GM23338 (cell line): ENCODE data around the gene CLTRN. TPM values are rescaled to one million over a fixed set of nuclear protein-coding genes. Genes with fewer than 3 reads are reported as not detected.

Source experiments
- ATAC-seq: fragments of 200-7000 bp; cut with Tn5 transposase; 3 replicates; pipeline ENCODE4 v1.9.1; 2020
- DNase-seq: peaks from one replicate; pipeline ENCODE4 v3.0.0-alpha.2; 2015; ENCODE audit warnings: low spot score
- H2AFZ ChIP-seq: fragments of 200-600 bp; sonication (generic); 2 replicates; pipeline ENCODE4 v1.8.0; 2016; ENCODE audit warnings: antibody characterized with exemption, mild to moderate bottlenecking, moderate library complexity
- H3F3A ChIP-seq: fragments of 200-600 bp; sonication (generic); replicated peaks from 2 replicates; pipeline ENCODE4 v1.8.0; 2017; ENCODE audit warnings: antibody characterized with exemption, mixed run types, low read depth
- H3K27ac ChIP-seq: fragments of 200-600 bp; sonication (generic); 2 replicates; pipeline ENCODE4 v1.6.1; 2016; ENCODE audit warnings: low read depth
- H3K27me3 ChIP-seq: fragments of 200-600 bp; sonication (generic); 2 replicates; pipeline ENCODE4 v1.8.0; 2016; ENCODE audit warnings: mild to moderate bottlenecking, mixed run types, moderate library complexity; ENCODE audit not compliant: insufficient read depth
- H3K36me3 ChIP-seq: fragments of 200-600 bp; sonication (generic); 2 replicates; pipeline ENCODE4 v1.8.0; 2016; ENCODE audit warnings: mild to moderate bottlenecking; ENCODE audit not compliant: insufficient read depth
- H3K4me1 ChIP-seq: fragments of 200-600 bp; sonication (generic); 2 replicates; pipeline ENCODE4 v1.8.0; 2016; ENCODE audit warnings: mild to moderate bottlenecking, moderate library complexity; ENCODE audit not compliant: insufficient read depth
- H3K4me2 ChIP-seq: fragments of 200-600 bp; sonication (generic); 2 replicates; pipeline ENCODE4 v1.7.1; 2017; ENCODE audit warnings: mixed run types
- H3K4me3 ChIP-seq: fragments of 200-600 bp; sonication (generic); 2 replicates; pipeline ENCODE4 v1.6.1; 2016; ENCODE audit warnings: mixed run types
- H3K79me2 ChIP-seq: fragments of 200-600 bp; sonication (generic); replicated peaks from 2 replicates; pipeline ENCODE4 v1.8.0; 2017; ENCODE audit warnings: mild to moderate bottlenecking; ENCODE audit not compliant: insufficient read depth
- H3K9me2 ChIP-seq: fragments of 200-600 bp; sonication (generic); 2 replicates; pipeline ENCODE4 v1.8.0; 2017; ENCODE audit not compliant: insufficient read depth
- H4K20me1 ChIP-seq: fragments of 200-600 bp; sonication (generic); replicated peaks from 2 replicates; pipeline ENCODE4 v1.8.0; 2017; ENCODE audit warnings: mild to moderate bottlenecking; ENCODE audit not compliant: insufficient read depth
- H3K27ac Mint-ChIP-seq: 2 replicates; pipeline ENCODE4 v1.8.0; 2020; ENCODE audit warnings: inconsistent platforms, mild to moderate bottlenecking, moderate library complexity, mixed read lengths
- H3K27me3 Mint-ChIP-seq: 3 replicates; pipeline ENCODE4 v1.8.0; 2022; ENCODE audit warnings: low read depth, mild to moderate bottlenecking, moderate library complexity, mixed read lengths, inconsistent platforms; ENCODE audit not compliant: insufficient read depth, poor library complexity
- H3K36me3 Mint-ChIP-seq: 3 replicates; pipeline ENCODE4 v1.8.0; 2021; ENCODE audit warnings: low read depth, mild to moderate bottlenecking, inconsistent platforms, moderate library complexity, mixed read lengths
- H3K4me1 Mint-ChIP-seq: 3 replicates; pipeline ENCODE4 v1.8.0; 2020; ENCODE audit warnings: mild to moderate bottlenecking, inconsistent platforms, mixed read lengths
- H3K4me3 Mint-ChIP-seq: 3 replicates; pipeline ENCODE4 v1.8.0; 2021; ENCODE audit warnings: moderate library complexity, mild to moderate bottlenecking, inconsistent platforms, mixed read lengths
- H3K9me3 Mint-ChIP-seq: 3 replicates; pipeline ENCODE4 v1.8.0; 2020; ENCODE audit warnings: moderate library complexity, mild to moderate bottlenecking, inconsistent platforms, mixed read lengths
- CREB1 ChIP-seq: fragments of 250-450 bp; sonication (Bioruptor Pico); IDR thresholded peaks from 2 replicates; pipeline ENCODE4 v1.5.0; 2020; ENCODE audit warnings: low read depth, mild to moderate bottlenecking, moderate library complexity
- ETS1 ChIP-seq: IDR thresholded peaks from 2 replicates; pipeline ENCODE4 v1.6.1; 2016; ENCODE audit warnings: antibody characterized with exemption
- EZH2 ChIP-seq: fragments of 200-600 bp; sonication (generic); IDR thresholded peaks from one replicate; pipeline ENCODE4 v1.8.0; 2017; ENCODE audit warnings: antibody characterized with exemption, mild to moderate bottlenecking, low read depth; ENCODE audit not compliant: unreplicated experiment
- EZH2phosphoT487 ChIP-seq: fragments of 200-600 bp; sonication (generic); IDR thresholded peaks from one replicate; pipeline ENCODE4 v1.8.1; 2018; ENCODE audit warnings: antibody characterized with exemption; ENCODE audit not compliant: unreplicated experiment
- JUNB ChIP-seq: IDR thresholded peaks from one replicate; pipeline ENCODE4 v1.6.1; 2016; ENCODE audit warnings: antibody characterized with exemption; ENCODE audit not compliant: unreplicated experiment
- NANOG ChIP-seq: IDR thresholded peaks from 2 replicates; pipeline ENCODE4 v1.6.1; 2016; ENCODE audit warnings: antibody characterized with exemption, borderline replicate concordance
- POLR2AphosphoS5 ChIP-seq: IDR thresholded peaks from 2 replicates; pipeline ENCODE4 v1.6.1; 2016; ENCODE audit warnings: antibody characterized with exemption, low read depth
- REST ChIP-seq: IDR thresholded peaks from one replicate; pipeline ENCODE4 v1.6.1; 2018; ENCODE audit warnings: antibody characterized with exemption; ENCODE audit not compliant: unreplicated experiment
- STAT1 ChIP-seq: IDR thresholded peaks from one replicate; pipeline ENCODE4 v1.6.1; 2016; ENCODE audit warnings: antibody characterized with exemption; ENCODE audit not compliant: unreplicated experiment
- ZNF114 ChIP-seq: fragments of 250-450 bp; sonication (Bioruptor Pico); IDR thresholded peaks from 2 replicates; pipeline ENCODE4 v1.5.0; 2020; ENCODE audit warnings: mild to moderate bottlenecking, moderate library complexity
- ZNF331 ChIP-seq: fragments of 250-450 bp; sonication (Bioruptor Pico); IDR thresholded peaks from 2 replicates; pipeline ENCODE4 v1.5.0; 2020; ENCODE audit warnings: low read depth, mild to moderate bottlenecking, moderate library complexity
- ZNF462 ChIP-seq: fragments of 250-450 bp; sonication (Bioruptor Pico); IDR thresholded peaks from 2 replicates; pipeline ENCODE4 v1.5.0; 2020; ENCODE audit warnings: mild to moderate bottlenecking, moderate library complexity
- polyA plus RNA-seq: library from polyadenylated mRNA; unstranded; fragments of >200 nt; fragmentation: Nextera tagmentation; extraction: Ambion mirVana; gene quantifications from 2 replicates; pipeline ENCODE4 v1.2.1, GENCODE V29; 2016
- total RNA-seq: library from RNA; depleted of rRNA; stranded (reverse); fragments of >200 nt; shearing (Covaris generic); gene quantifications from 2 replicates; pipeline ENCODE4 v1.2.3, GENCODE V29; 2014
- TF ChIP-seq, protein P1 (sequence below), 2 experiments: fragments of 200-600 bp in 1 of 2; sonication (generic) in 1 of 2; conservative IDR thresholded peaks; 2 replicates each; pipeline versions ENCODE4 v1.5.1 to v1.6.1; 2016 to 2017; ENCODE audit warnings: antibody characterized with exemption in 2 of 2, low read depth in 2 of 2, mild to moderate bottlenecking in 2 of 2, moderate library complexity in 1 of 2

Gene CLTRN
- total and polyA plus RNA-seq, 2 experiments from 2014 or later = 1.7 to 2.7 TPM

DNA sequence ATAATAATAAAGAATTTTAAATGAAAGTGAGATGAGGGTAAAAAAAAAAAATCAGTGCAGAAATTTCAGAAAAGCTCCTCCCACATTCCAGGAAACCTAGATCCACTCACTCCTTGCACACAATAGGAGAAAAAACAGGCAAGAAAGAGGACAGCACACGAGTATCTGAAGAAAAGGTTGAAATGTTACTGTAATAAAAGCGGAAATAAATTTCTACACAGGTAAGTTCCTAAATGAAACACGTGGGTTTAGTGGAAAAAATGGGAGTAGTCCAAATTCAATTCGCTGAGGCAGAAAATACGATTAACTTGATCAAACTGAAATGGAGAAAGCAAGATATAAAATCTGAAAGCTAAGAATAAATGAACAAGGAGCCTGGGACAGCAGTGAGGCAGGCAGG, 61.8 kb downstream of the CLTRN start:
- no peaks in the 10 kb centered on the region for H3K27me3 ChIP-seq
- Mint-ChIP-seq H3K36me3 (no peaks in the 10 kb centered on the region), H3K9me3 (no peaks in the 10 kb centered on the region), H3K4me3 (no peak overlapping the region), H3K4me1 (peaks cover 3% of the 10 kb centered on the region; the same call in 2 of the 3 replicates), H3K27ac (no peak overlapping the region), H3K27me3 (peaks cover 4% of the 10 kb centered on the region)
- no peaks in the 10 kb centered on the region for H3K79me2 ChIP-seq
- H3K9me2 ChIP-seq = no peaks in the 10 kb centered on the region
- TF ChIP-seq ZNF462 (CRISPR knock-in tag) (no peak), ETS1 (no peak), JUNB (no peak), CREB1 (CRISPR knock-in tag) (no peak), ZNF331 (CRISPR knock-in tag) (no peak), REST (no peak), NANOG (no peak), EZH2 (no peak), ZNF114 (CRISPR knock-in tag) (no peak), STAT1 (no peak), EZH2phosphoT487 (no peak), POLR2AphosphoS5 (no peak)
- TF ChIP-seq, protein P1, sequence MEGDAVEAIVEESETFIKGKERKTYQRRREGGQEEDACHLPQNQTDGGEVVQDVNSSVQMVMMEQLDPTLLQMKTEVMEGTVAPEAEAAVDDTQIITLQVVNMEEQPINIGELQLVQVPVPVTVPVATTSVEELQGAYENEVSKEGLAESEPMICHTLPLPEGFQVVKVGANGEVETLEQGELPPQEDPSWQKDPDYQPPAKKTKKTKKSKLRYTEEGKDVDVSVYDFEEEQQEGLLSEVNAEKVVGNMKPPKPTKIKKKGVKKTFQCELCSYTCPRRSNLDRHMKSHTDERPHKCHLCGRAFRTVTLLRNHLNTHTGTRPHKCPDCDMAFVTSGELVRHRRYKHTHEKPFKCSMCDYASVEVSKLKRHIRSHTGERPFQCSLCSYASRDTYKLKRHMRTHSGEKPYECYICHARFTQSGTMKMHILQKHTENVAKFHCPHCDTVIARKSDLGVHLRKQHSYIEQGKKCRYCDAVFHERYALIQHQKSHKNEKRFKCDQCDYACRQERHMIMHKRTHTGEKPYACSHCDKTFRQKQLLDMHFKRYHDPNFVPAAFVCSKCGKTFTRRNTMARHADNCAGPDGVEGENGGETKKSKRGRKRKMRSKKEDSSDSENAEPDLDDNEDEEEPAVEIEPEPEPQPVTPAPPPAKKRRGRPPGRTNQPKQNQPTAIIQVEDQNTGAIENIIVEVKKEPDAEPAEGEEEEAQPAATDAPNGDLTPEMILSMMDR (conservative IDR thresholded peaks at IDR 0.05; ENCODE audit: low read depth in 2 of 2) = no peak
- no peaks in the 10 kb centered on the region for H3K36me3 ChIP-seq
- no peaks in the 10 kb centered on the region for H4K20me1 ChIP-seq
- no peak overlapping the region for H3K4me3 ChIP-seq
- H3K4me2 ChIP-seq = no peak overlapping the region
- ATAC-seq (no peak), DNase-seq (no peak)
- no peak overlapping the region for H3K27ac ChIP-seq
- no peak overlapping the region for H2AFZ ChIP-seq
- no peaks in the 10 kb centered on the region for H3F3A ChIP-seq
- H3K4me1 ChIP-seq = no peaks in the 10 kb centered on the region
